Measurements from ENCODE around the gene NQO1. TPM values are rescaled to one million over a fixed set of nuclear protein-coding genes. Genes with fewer than 3 reads are reported as not detected.

The NQO1 gene
- total RNA-seq, 1 experiment from 2014 or later, result 519 TPM

GRCh38 chr16:69669577-69669976 lies 56.8 kb downstream of the NQO1 start (continued):
- TF ChIP-seq, protein P1, sequence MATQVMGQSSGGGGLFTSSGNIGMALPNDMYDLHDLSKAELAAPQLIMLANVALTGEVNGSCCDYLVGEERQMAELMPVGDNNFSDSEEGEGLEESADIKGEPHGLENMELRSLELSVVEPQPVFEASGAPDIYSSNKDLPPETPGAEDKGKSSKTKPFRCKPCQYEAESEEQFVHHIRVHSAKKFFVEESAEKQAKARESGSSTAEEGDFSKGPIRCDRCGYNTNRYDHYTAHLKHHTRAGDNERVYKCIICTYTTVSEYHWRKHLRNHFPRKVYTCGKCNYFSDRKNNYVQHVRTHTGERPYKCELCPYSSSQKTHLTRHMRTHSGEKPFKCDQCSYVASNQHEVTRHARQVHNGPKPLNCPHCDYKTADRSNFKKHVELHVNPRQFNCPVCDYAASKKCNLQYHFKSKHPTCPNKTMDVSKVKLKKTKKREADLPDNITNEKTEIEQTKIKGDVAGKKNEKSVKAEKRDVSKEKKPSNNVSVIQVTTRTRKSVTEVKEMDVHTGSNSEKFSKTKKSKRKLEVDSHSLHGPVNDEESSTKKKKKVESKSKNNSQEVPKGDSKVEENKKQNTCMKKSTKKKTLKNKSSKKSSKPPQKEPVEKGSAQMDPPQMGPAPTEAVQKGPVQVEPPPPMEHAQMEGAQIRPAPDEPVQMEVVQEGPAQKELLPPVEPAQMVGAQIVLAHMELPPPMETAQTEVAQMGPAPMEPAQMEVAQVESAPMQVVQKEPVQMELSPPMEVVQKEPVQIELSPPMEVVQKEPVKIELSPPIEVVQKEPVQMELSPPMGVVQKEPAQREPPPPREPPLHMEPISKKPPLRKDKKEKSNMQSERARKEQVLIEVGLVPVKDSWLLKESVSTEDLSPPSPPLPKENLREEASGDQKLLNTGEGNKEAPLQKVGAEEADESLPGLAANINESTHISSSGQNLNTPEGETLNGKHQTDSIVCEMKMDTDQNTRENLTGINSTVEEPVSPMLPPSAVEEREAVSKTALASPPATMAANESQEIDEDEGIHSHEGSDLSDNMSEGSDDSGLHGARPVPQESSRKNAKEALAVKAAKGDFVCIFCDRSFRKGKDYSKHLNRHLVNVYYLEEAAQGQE (IDR thresholded peaks at IDR 0.05; ENCODE audit: low read depth), result no peak
- TF ChIP-seq POLR2AphosphoS5 (IDR thresholded peaks at IDR 0.05; ENCODE audit: low read depth, low read length) (no peak), POLR2A (IDR thresholded peaks at IDR 0.05; ENCODE audit: borderline replicate concordance, extremely low read depth, insufficient read depth, insufficient read length) (no peak)

- Histone ChIP-seq H4K20me1 (ENCODE audit: insufficient read depth) (no peaks in the 10 kb centered on the region), H3K36me3 (ENCODE audit: control insufficient read depth in 1 of 2, insufficient read depth in 2 of 2, low read length in 2 of 2) (peaks cover 43 to 46% of the 10 kb centered on the region in 2 experiments), H3K27ac (ENCODE audit: low read depth, low read length) (no peak overlapping the region), H3K27me3 (ENCODE audit: insufficient read depth, low read length) (no peaks in the 10 kb centered on the region), H2AFZ (ENCODE audit: low read depth, low read length, poor library complexity, severe bottlenecking) (no peak overlapping the region), H3K4me2 (ENCODE audit: low read length) (no peak overlapping the region), H3K9me2 (ENCODE audit: insufficient read depth) (no peaks in the 10 kb centered on the region), H3K9me3 (ENCODE audit: control insufficient read depth in 1 of 2, insufficient read depth in 1 of 2, low read depth in 1 of 2, low read length in 2 of 2) (no peaks in the 10 kb centered on the region), H3K79me2 (ENCODE audit: insufficient read depth, low read length) (peaks cover 48% of the 10 kb centered on the region), H3K9ac (ENCODE audit: low read length) (no peak overlapping the region), H3K4me3 (replicated peaks in 1 of 2; ENCODE audit: low read depth in 1 of 2, low read length in 2 of 2) (no peak overlapping the region), H3K4me1 (ENCODE audit: control insufficient read depth in 1 of 2, insufficient read depth in 2 of 2, low read length in 2 of 2) (no peaks in the 10 kb centered on the region)
- POLR2A ChIA-PET, result no interaction called here
- intact Hi-C loops (cut with micrococcal nuclease), result no loop called here
- CTCF ChIA-PET, result no interaction called here
- DNase-seq (ENCODE audit: low read depth, low spot score) (no peak), ATAC-seq (no peak)
- RAD21 ChIA-PET (ENCODE audit: low non-redundant PET in 1 of 2, low total read pairs in 2 of 2, uncharacterized antibody in 2 of 2, unreplicated experiment in 2 of 2), result no interaction called here
- no TSS peak for BruUV-seq (replicated peaks)
- no peak for TF ChIP-seq CBX3 (IDR thresholded peaks at IDR 0.05; ENCODE audit: low read depth)
- no peak for TF ChIP-seq SRF (IDR thresholded peaks at IDR 0.05; ENCODE audit: low read depth)
- no peak for TF ChIP-seq SP1 (IDR thresholded peaks at IDR 0.05; ENCODE audit: low read depth)
- TF ChIP-seq, protein P2, sequence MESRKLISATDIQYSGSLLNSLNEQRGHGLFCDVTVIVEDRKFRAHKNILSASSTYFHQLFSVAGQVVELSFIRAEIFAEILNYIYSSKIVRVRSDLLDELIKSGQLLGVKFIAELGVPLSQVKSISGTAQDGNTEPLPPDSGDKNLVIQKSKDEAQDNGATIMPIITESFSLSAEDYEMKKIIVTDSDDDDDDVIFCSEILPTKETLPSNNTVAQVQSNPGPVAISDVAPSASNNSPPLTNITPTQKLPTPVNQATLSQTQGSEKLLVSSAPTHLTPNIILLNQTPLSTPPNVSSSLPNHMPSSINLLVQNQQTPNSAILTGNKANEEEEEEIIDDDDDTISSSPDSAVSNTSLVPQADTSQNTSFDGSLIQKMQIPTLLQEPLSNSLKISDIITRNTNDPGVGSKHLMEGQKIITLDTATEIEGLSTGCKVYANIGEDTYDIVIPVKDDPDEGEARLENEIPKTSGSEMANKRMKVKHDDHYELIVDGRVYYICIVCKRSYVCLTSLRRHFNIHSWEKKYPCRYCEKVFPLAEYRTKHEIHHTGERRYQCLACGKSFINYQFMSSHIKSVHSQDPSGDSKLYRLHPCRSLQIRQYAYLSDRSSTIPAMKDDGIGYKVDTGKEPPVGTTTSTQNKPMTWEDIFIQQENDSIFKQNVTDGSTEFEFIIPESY (IDR thresholded peaks at IDR 0.05; ENCODE audit: extremely low read depth, insufficient replicate concordance, low read length), result no peak
- no peak for TF ChIP-seq POLR2AphosphoS5 (IDR thresholded peaks at IDR 0.05; ENCODE audit: low read depth, low read length)
- no peak for TF ChIP-seq ZFX (IDR thresholded peaks at IDR 0.05)
- no peak for TF ChIP-seq ELF1 (IDR thresholded peaks at IDR 0.05; ENCODE audit: borderline replicate concordance, low read depth)
- no peak for TF ChIP-seq EGR1 (IDR thresholded peaks at IDR 0.05; ENCODE audit: low read depth)
Observed at GRCh38 chr16:69663846-69664245, 62.5 kb downstream of the NQO1 start.
